Right hindlimb (tissue), 1 donor: ENCODE measurements around the gene YY1.
"Not testable (repeated sequence)": the region's sequence is repeated elsewhere in the genome, so short reads cannot be mapped to it uniquely, and the experiment has no call there.

Source experiments
- DNase-seq: peaks from one replicate; pipeline ENCODE4 v3.0.0-alpha.2; 2018

YY1 gene

GRCh38 chr14:100297320-100298300 is 58.7 kb downstream of the YY1 start:
- DNase-seq: peak; percentile 85

GRCh38 chr14:100298551-100299237 is 59.8 kb downstream of the YY1 start:
- peak; percentile 18 for DNase-seq

GRCh38 chr14:100299238-100299560 is 60.3 kb downstream of the YY1 start:
- DNase-seq: peak; percentile 9

DNA sequence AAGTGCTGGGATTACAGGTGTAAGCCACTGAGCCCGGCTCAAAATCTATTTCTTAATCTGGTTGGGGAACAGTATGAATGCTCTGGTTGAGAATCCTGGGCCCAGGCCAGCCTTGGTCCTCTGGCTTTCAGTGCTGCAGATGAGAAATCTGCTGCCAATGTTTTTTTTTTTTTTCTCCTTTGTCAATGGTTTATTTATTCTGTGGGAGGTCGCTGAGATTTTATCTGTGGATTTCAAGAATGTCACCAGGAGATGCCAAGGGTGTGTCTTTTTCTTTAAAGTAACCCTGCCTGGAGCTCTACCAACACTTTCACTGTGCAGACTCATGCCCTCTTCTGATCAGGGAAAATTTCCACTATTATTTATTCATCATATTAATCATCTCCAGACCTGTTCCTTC is 63.7 kb downstream of the YY1 start:
- DNase-seq: no peak

DNA sequence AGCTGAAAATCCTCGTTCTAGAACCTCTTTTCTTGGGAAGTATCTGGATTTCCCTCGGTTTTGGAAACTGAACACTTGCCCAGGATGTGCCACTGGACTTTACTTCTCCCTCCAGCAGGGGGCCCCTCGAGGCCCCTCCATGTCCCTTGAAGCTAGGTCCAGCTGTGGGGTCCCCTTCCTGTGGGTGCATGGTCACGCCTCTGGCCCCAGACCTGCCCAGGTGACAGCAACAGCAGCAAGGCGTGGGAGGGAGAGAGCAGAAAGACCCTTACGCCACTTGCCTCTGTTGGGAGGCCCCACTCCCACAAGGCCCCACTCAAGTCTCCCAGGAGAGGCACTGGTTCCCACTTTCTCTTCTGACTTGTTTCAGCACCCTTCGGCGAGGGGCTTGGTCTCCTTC is 64.2 kb downstream of the YY1 start:
- DNase-seq: no peak

GRCh38 chr14:100303925-100304324 is 65.0 kb downstream of the YY1 start:
- DNase-seq: no peak

GRCh38 chr14:100304825-100305323 is 65.9 kb downstream of the YY1 start:
- no peak for DNase-seq

GRCh38 chr14:100305324-100306100 is 66.6 kb downstream of the YY1 start:
- no peak for DNase-seq

DNA sequence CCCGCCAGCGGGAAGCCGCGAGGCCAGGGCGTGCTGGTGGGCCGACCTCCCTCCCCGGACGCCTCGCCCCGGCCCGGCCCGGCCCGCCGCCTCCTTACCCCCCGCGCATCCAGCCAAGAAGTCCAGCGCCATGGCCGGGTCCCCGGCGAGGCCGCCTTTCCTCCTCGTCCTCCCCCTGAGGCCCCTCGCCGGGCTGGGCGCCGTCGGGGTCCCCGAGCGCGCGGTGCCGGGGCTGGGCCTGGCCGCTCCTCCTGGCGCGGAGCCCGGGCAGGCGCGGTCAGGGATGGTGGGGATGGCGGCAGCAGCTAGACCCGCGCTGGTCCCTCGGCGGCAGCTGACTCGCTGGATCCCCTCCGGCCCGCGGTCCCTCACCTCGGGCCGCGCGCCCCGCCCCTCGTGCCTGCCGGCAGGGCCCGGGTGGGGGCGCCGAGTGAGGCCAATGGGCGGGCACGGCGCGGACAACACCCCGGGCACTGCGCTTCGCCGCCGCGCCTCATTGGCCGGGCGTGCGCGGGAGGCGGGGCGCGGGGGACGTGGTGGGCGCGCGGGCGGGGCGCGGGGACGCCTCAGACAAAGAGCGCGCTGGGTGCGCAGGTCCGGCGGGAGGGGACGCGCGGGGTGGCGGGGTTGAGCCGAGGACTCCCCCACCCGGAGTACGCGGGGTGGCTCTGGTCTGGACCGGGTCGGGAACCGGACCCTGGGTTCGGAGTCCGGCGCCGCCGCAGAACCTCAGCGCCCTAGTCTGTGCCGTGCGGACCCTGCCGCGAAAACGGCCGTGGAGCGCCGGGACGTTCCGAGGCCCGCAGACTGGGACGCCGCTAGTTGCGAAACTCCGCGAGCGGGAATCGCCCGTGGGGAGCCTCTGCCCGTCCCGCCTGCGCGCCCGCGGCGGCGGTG is 67.4 kb downstream of the YY1 start, which contains the start of gene SLC25A29:
Gene SLC25A29, minus strand, starts transcription at position 344 of the 897 bp plus-strand sequence. Its CDS starts 212 bp downstream, at position 132.
- DNase-seq: peak; percentile 91

- DNase-seq: peak; percentile 59
Observed at GRCh38 chr14:100306998-100307765, 68.2 kb downstream of the YY1 start.

- DNase-seq: no peak
Observed at GRCh38 chr14:100307766-100308426, 69.0 kb downstream of the YY1 start.

DNA sequence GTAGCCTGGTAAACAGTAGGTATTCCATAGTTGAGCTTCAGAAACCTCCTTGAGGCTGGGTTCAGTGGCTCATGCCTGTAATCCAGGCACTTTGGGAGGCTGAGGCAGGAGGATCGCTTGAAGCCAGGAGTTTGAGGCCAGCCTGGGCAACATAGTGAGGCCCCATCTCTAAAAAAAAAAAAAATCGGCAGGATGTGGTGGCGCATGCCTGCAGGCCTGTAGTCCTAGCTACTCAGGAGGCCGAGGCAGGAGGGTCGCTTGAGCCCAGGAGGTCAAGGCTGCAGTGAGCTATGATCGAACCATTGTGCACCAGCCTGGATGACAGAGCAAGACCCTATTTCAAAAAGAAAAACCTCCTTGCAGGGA is 69.5 kb downstream of the YY1 start:
- DNase-seq: not testable (repeated sequence)

DNA sequence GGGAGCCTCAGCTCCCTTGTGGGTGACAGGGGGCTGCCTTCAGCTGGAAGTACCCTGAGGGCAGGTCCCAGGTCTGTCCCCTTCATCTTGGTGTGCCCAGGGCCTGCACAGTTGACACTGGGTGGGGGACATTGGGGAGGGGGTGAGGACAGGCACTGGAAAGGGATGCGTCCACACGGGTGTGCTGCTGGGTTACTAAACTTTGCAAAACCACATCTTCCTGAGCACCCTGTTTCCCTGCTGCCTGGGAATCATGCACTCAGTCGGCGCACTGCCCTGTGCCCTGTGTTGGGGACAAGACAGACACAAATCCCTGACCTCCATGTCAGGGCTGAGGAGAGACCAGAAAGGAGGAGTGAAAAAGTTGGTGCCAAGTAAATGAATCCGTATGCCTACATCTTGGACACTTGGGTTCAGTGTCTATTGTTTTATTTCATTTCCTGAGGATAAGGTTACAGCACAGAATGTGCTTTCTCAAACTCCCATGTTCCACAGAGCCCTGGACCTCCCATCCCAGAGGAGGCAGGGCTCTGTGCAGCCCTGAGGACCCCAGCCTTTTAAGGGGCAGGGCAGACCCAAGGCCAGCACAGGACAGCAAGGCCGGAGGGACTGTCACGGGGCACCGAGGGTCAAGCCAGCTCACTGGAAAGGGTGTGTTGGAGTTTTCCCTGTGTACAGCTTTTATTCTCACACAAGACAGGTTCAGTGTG is 70.2 kb downstream of the YY1 start:
- DNase-seq: no peak

GRCh38 chr14:100312110-100312876 is 73.3 kb downstream of the YY1 start:
- not testable (repeated sequence) for DNase-seq

- no peak for DNase-seq
Observed at GRCh38 chr14:100312877-100313400, 74.0 kb downstream of the YY1 start.

GRCh38 chr14:100313464-100314230 is 74.7 kb downstream of the YY1 start:
- no peak for DNase-seq

- DNase-seq: no peak
Observed at GRCh38 chr14:100314724-100315123, 75.8 kb downstream of the YY1 start.

DNA sequence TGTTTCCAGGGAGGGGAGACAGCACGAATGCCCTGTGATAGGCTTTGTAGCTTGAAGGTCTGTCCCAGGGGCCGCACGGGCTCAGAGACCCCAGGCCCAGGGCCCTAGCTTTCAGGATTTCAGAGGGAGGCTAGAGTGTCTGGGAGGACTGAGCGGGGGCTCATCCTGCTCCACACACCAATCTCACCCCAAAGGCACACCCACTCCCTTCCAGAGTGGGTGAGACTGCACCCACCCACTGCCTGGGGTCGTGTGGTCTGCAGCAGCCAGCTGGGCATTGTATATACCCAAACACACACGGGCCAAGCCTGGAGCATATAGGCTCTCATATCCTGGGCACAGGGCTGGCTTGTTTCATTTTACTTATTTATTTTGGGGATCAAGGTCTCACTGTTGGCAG is 78.4 kb downstream of the YY1 start:
- no peak for DNase-seq
